GM12878 (cell line): ENCODE data around the gene ATL2. TPM values are rescaled to one million over a fixed set of nuclear protein-coding genes. Genes with fewer than 3 reads are reported as not detected.

Experiments used
- ATAC-seq: fragments of 200-7000 bp; cut with Tn5 transposase; 3 replicates; pipeline ENCODE4 v1.9.1; 2020; ENCODE audit warnings: mild to moderate bottlenecking, moderate library complexity
- BruUV-seq: library from RNA; stranded (reverse); fragments of 400-500 nt; replicated peaks from 2 replicates; lab custom pipeline; 2021; lab: Mats Ljungman, UMichigan
- CTCF ChIA-PET: fragments of 300-600 bp; sonication (Branson Sonifier 250); formaldehyde crosslinking; extraction: SDS; loops from one replicate; lab custom pipeline; 2021; ENCODE audit warnings: inconsistent platforms; lab: Yijun Ruan, JAX
- POLR2A ChIA-PET: fragments of 350-600 bp; formaldehyde crosslinking; extraction: SDS; loops from one replicate; lab custom pipeline; 2021; ENCODE audit warnings: inconsistent platforms; lab: Charles Lee
- RAD21 ChIA-PET: fragments of 300-600 bp; sonication (Branson Sonifier 250); formaldehyde crosslinking; loops from one replicate; lab custom pipeline; 2023; ENCODE audit warnings: antibody characterized with exemption; ENCODE audit not compliant: unreplicated experiment; lab: Charles Lee
- SMC1A ChIA-PET: fragments of 300-600 bp; sonication (Branson Sonifier 250); formaldehyde crosslinking; loops from one replicate; lab custom pipeline; 2023; ENCODE audit not compliant: unreplicated experiment, uncharacterized antibody; lab: Charles Lee
- DNase-seq: peaks from one replicate; pipeline ENCODE4 v3.0.0-alpha.2; 2011; ENCODE audit warnings: low read depth, low spot score
- FAIRE-seq: peaks from 3 replicates; lab custom pipeline; 2011; peaks lifted over from hg19 to GRCh38; lab: Jason Lieb, UNC
- H2AFZ ChIP-seq: 2 replicates; pipeline ENCODE4 v1.6.0; 2011; ENCODE audit warnings: low read depth, low read length, control low read depth; ENCODE audit not compliant: control insufficient read depth
- H3K27ac ChIP-seq: 2 replicates; pipeline ENCODE4 v1.5.1; 2011; ENCODE audit warnings: control low read depth; ENCODE audit not compliant: control insufficient read depth, insufficient read depth
- H3K27me3 ChIP-seq, 2 experiments: replicated peaks in 1 of 2; 2 replicates each; pipeline versions ENCODE4 v1.6.0 to v1.6.1; 2011; ENCODE audit warnings: low read length in 1 of 2; ENCODE audit not compliant: control insufficient read depth in 2 of 2, insufficient read depth in 2 of 2
- H3K36me3 ChIP-seq, 2 experiments: 2 replicates each; pipeline ENCODE4 v1.5.1; 2011; ENCODE audit warnings: low read length in 1 of 2; ENCODE audit not compliant: control insufficient read depth in 2 of 2, insufficient read depth in 2 of 2
- H3K4me1 ChIP-seq: 2 replicates; pipeline ENCODE4 v1.6.1; 2011; ENCODE audit warnings: mild to moderate bottlenecking, low read length, moderate library complexity, mixed read lengths; ENCODE audit not compliant: control insufficient read depth, insufficient read depth
- H3K4me2 ChIP-seq: 2 replicates; pipeline ENCODE4 v1.6.0; 2011; ENCODE audit warnings: control low read depth; ENCODE audit not compliant: control insufficient read depth, insufficient read depth
- H3K4me3 ChIP-seq: fragments of 200-600 bp; sonication (generic); 2 replicates; pipeline ENCODE4 v1.5.1; 2016
- H3K79me2 ChIP-seq: 2 replicates; pipeline ENCODE4 v1.6.0; 2011; ENCODE audit warnings: low read length; ENCODE audit not compliant: control insufficient read depth, insufficient read depth
- H3K9ac ChIP-seq: 2 replicates; pipeline ENCODE4 v1.8.0; 2011; ENCODE audit warnings: low read length, control low read depth, mixed read lengths; ENCODE audit not compliant: control insufficient read depth, insufficient read depth
- H3K9me3 ChIP-seq: replicated peaks from 3 replicates; pipeline ENCODE4 v1.5.1; 2011; ENCODE audit warnings: mild to moderate bottlenecking, low read length; ENCODE audit not compliant: control insufficient read depth, insufficient read depth
- H4K20me1 ChIP-seq: 2 replicates; pipeline ENCODE4 v1.6.0; 2011; ENCODE audit not compliant: control insufficient read depth, insufficient read depth
- CBX3 ChIP-seq: fragments of 200-600 bp; sonication (generic); IDR thresholded peaks from 2 replicates; pipeline ENCODE4 v1.6.1; 2016; ENCODE audit warnings: low read depth, borderline replicate concordance
- E2F8 ChIP-seq: fragments of 450-650 bp; IDR thresholded peaks from 2 replicates; pipeline ENCODE4 v1.6.1; 2018; ENCODE audit warnings: mild to moderate bottlenecking, low read depth, moderate library complexity; ENCODE audit not compliant: partially characterized antibody
- GABPA ChIP-seq: IDR thresholded peaks from 2 replicates; pipeline ENCODE4 v1.6.1; 2014; ENCODE audit warnings: antibody characterized with exemption, low read depth, mild to moderate bottlenecking, inconsistent platforms
- KDM1A ChIP-seq: fragments of 200-600 bp; sonication (generic); IDR thresholded peaks from 2 replicates; pipeline ENCODE4 v1.6.1; 2016; ENCODE audit warnings: borderline replicate concordance
- MLLT1 ChIP-seq: fragments of 450-650 bp; IDR thresholded peaks from 2 replicates; pipeline ENCODE4 v1.6.1; 2016; ENCODE audit warnings: mild to moderate bottlenecking
- NFIC ChIP-seq: IDR thresholded peaks from 2 replicates; pipeline ENCODE4 v1.6.1; 2012; ENCODE audit warnings: low read depth, mild to moderate bottlenecking, inconsistent platforms, low read length, moderate library complexity
- NFYB ChIP-seq: IDR thresholded peaks from 2 replicates; pipeline ENCODE4 v1.6.1; 2011; ENCODE audit warnings: low read depth, mild to moderate bottlenecking, low read length, improper control_type of control experiment, moderate library complexity; ENCODE audit not compliant: insufficient read depth
- PKNOX1 ChIP-seq: fragments of 450-650 bp; IDR thresholded peaks from 2 replicates; pipeline ENCODE4 v1.6.1; 2016; ENCODE audit warnings: mild to moderate bottlenecking
- SMAD5 ChIP-seq: IDR thresholded peaks from 2 replicates; pipeline ENCODE4 v1.6.1; 2016; ENCODE audit warnings: antibody characterized with exemption, low read depth
- ZBTB4 ChIP-seq: fragments of 450-650 bp; formaldehyde crosslinking; IDR thresholded peaks from 2 replicates; pipeline ENCODE4 v1.4.0; 2022; ENCODE audit warnings: mild to moderate bottlenecking, moderate library complexity
- ZNF207 ChIP-seq: fragments of 450-650 bp; IDR thresholded peaks from 2 replicates; pipeline ENCODE4 v1.6.1; 2014; ENCODE audit warnings: antibody characterized with exemption, mild to moderate bottlenecking, borderline replicate concordance
- ZNF217 ChIP-seq: fragments of 450-650 bp; IDR thresholded peaks from 2 replicates; pipeline ENCODE4 v1.6.1; 2017; ENCODE audit warnings: antibody characterized with exemption, mild to moderate bottlenecking
- WGBS: methylation state at CpG from one replicate; pipeline ENCODE4 v1.1.6; 2016; ENCODE audit warnings: low lambda C conversion rate; ENCODE audit not compliant: insufficient replicate concordance, insufficient coverage; ENCODE audit errors: missing lambda C conversion rate; 5-methylcytosine and 5-hydroxymethylcytosine counted together
- in situ Hi-C: fragments of 300-500 bp; cut with MboI; formaldehyde crosslinking; loops from 9 replicates; pipeline ENCODE4 v1.14.3; 2018; ENCODE audit warnings: mixed read lengths
- intact Hi-C: fragments of 100-400 bp; cut with micrococcal nuclease; formaldehyde crosslinking; loops from one replicate; pipeline ENCODE4 v1.14.2; 2022; ENCODE audit not compliant: unreplicated experiment
- polyA plus RNA-seq, 11 experiments: library from polyadenylated mRNA; depleted of rRNA in 4 of 11; unstranded in 6 of 11; stranded (reverse) in 5 of 11; fragments of >200 nt; fragmentation: Nextera tagmentation in 4 of 11; fragmentation: Illumina TruSeq in 1 of 11; extraction: Ambion mirVana in 4 of 11; extraction: Trizol in 1 of 11; gene quantifications; 1 replicate in 1 of 11; 2 replicates in 10 of 11; pipeline versions ENCODE4 v1.2.1 to v1.2.3, GENCODE V29; 2011 to 2016; ENCODE audit warnings: inconsistent platforms in 2 of 11, missing spikeins in 2 of 11, low read depth in 1 of 11
- total RNA-seq, 4 experiments: library from RNA; depleted of rRNA in 3 of 4; stranded (reverse); fragments of >200 nt in 3 of 4; fragmentation: Illumina TruSeq in 1 of 4; extraction: Trizol in 1 of 4; gene quantifications; 2 replicates each; pipeline versions ENCODE4 v1.2.1 to v1.2.3, GENCODE V29; 2013 to 2021

The ATL2 gene
- total and polyA plus RNA-seq, 10 of the 15 experiments (the other 5 are each of a cell fraction or from before 2014, with no cell fraction given) = 8.6 to 51.5 (median 41.8) TPM

- no peak for FAIRE-seq
- BruUV-seq = no TSS peak
- WGBS = 40% methylated on average over 14 of the region's 14 CpGs
- peak; percentile 68 for DNase-seq
- Histone ChIP-seq H3K4me2 (peak overlapping the region; percentile 63), H3K36me3 (no peaks in the 10 kb centered on the region; a peak in 1 of 4 replicates), H3K27me3 (no peaks in the 10 kb centered on the region), H3K4me1 (peaks cover 32% of the 10 kb centered on the region), H4K20me1 (no peaks in the 10 kb centered on the region), H2AFZ (no peak overlapping the region), H3K4me3 (no peak overlapping the region), H3K9me3 (peaks cover 10% of the 10 kb centered on the region; the same call in 2 of the 3 replicates), H3K79me2 (no peaks in the 10 kb centered on the region), H3K27ac (peak overlapping the region; percentile 78), H3K9ac (no peak overlapping the region; the same call in 1 of the 2 replicates)
- ChIA-PET RAD21 (no interaction called here), POLR2A (no interaction called here), CTCF (interaction anchor here (0.6 to 4.5 kb wide), 2 partner anchors 12 to 252 kb away, joined by 3 to 26 read pairs; no protein-coding TSS in a partner anchor), SMC1A (interaction anchor here (0.9 to 5.3 kb wide), 3 partner anchors 12 to 239 kb away, joined by 3 to 43 read pairs (median 4); no protein-coding TSS in a partner anchor)
- in situ Hi-C loops (no loop called here), intact Hi-C loops (loop anchor here (1.0 to 5.0 kb wide), 4 partner anchors 95 to 225 kb away; partner anchors contain the start of gene CYP1B1)
- ATAC-seq = peak; percentile 80
- TF ChIP-seq MLLT1 (no peak), CBX3 (no peak), NFIC (peak; percentile 93), E2F8 (no peak), ZBTB4 (CRISPR knock-in tag) (no peak), GABPA (no peak), NFYB (no peak), KDM1A (no peak), PKNOX1 (peak; percentile 57; the same call in 1 of the 2 replicates), ZNF207 (no peak), SMAD5 (no peak), ZNF217 (no peak)
Observed at GRCh38 chr2:38262069-38262871, 114.8 kb downstream of the ATL2 start.
